Mucosa of descending colon (tissue), 3 donors: ENCODE measurements around the gene ERFL. TPM values are rescaled to one million over a fixed set of nuclear protein-coding genes. Genes with fewer than 3 reads are reported as not detected.

Experiments used
- ATAC-seq: fragments of 200-7000 bp; cut with Tn5 transposase; one replicate; pipeline ENCODE4 v1.9.1; 2020; ENCODE audit warnings: mild to moderate bottlenecking, moderate library complexity
- DNase-seq, 3 donors: peaks; one replicate each; pipeline ENCODE4 v3.0.0-alpha.2; 2020
- H3K36me3 ChIP-seq: fragments of 200-600 bp; one replicate; pipeline ENCODE4 v1.8.0; 2021; ENCODE audit warnings: low read depth, mild to moderate bottlenecking
- H3K4me1 ChIP-seq: fragments of 200-600 bp; one replicate; pipeline ENCODE4 v1.8.0; 2021; ENCODE audit warnings: low read depth, mild to moderate bottlenecking
- H3K4me3 ChIP-seq: fragments of 200-600 bp; one replicate; pipeline ENCODE4 v1.8.0; 2021; ENCODE audit warnings: mild to moderate bottlenecking
- H3K9me3 ChIP-seq: fragments of 200-600 bp; one replicate; pipeline ENCODE4 v1.8.0; 2021; ENCODE audit warnings: mild to moderate bottlenecking
- intact Hi-C, 2 donors: fragments of 100-400 bp; cut with DNase I in 1 of 2; cut with micrococcal nuclease in 1 of 2; formaldehyde crosslinking; loops; one replicate each; pipeline versions ENCODE4 v1.11.0 to v1.11.1; 2022; cut with DNase I, micrococcal nuclease
- total RNA-seq, 3 donors: library from RNA; stranded (reverse); fragmentation: NEBNext Ultra II Directional in 2 of 3; extraction: Animal tissue kit (Norgen Biotek cat#: 25700) in 2 of 3; gene quantifications; one replicate each; pipeline versions ENCODE4 v1.2.1 to v1.2.4, GENCODE V29; 2021 to 2023
- TF ChIP-seq, protein P1 (sequence below): fragments of 200-600 bp; IDR thresholded peaks from one replicate; pipeline ENCODE4 v1.8.0; 2022; ENCODE audit warnings: antibody characterized with exemption, mild to moderate bottlenecking
- donor health status: DM: no; HTN: no; CAD: no; lungs with moderate emphysema.
- donor health status: DM: no; HTN: no; CAD: no.
- donor health status: DM: no; HTN: yes; CAD: no.

Gene ERFL
- total RNA-seq, 3 donors from 2014 or later = 0.70 to 1.1 (median 0.98) TPM

DNA sequence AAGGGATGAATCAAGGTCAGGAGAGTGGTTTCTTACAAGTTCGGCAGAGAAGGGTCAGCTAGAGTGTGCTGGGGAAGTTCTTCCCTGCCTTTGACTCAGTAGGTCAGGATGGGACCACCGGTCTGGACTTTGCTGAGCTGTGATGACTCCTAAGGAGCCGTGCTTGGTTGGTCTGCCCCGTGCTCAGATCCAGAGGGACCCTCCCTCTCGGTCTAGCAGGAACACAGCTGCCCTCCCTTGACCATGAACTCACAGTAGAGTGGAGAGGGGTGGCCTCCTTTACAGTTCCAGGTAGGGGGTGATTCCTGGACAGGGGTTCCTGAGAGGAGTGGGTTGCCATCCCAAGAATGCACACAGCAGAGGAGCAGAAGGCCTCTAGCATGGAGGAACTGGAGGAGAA, 63.9 kb downstream of the ERFL start:
- no peak for ATAC-seq
- Histone ChIP-seq H3K36me3 (peaks cover 5% of the 10 kb centered on the region), H3K4me3 (no peak overlapping the region), H3K4me1 (peaks cover 40% of the 10 kb centered on the region), H3K9me3 (no peaks in the 10 kb centered on the region)
- intact Hi-C loops = no loop called here
- DNase-seq = no peak
- TF ChIP-seq, protein P1, sequence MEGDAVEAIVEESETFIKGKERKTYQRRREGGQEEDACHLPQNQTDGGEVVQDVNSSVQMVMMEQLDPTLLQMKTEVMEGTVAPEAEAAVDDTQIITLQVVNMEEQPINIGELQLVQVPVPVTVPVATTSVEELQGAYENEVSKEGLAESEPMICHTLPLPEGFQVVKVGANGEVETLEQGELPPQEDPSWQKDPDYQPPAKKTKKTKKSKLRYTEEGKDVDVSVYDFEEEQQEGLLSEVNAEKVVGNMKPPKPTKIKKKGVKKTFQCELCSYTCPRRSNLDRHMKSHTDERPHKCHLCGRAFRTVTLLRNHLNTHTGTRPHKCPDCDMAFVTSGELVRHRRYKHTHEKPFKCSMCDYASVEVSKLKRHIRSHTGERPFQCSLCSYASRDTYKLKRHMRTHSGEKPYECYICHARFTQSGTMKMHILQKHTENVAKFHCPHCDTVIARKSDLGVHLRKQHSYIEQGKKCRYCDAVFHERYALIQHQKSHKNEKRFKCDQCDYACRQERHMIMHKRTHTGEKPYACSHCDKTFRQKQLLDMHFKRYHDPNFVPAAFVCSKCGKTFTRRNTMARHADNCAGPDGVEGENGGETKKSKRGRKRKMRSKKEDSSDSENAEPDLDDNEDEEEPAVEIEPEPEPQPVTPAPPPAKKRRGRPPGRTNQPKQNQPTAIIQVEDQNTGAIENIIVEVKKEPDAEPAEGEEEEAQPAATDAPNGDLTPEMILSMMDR = no peak

DNA sequence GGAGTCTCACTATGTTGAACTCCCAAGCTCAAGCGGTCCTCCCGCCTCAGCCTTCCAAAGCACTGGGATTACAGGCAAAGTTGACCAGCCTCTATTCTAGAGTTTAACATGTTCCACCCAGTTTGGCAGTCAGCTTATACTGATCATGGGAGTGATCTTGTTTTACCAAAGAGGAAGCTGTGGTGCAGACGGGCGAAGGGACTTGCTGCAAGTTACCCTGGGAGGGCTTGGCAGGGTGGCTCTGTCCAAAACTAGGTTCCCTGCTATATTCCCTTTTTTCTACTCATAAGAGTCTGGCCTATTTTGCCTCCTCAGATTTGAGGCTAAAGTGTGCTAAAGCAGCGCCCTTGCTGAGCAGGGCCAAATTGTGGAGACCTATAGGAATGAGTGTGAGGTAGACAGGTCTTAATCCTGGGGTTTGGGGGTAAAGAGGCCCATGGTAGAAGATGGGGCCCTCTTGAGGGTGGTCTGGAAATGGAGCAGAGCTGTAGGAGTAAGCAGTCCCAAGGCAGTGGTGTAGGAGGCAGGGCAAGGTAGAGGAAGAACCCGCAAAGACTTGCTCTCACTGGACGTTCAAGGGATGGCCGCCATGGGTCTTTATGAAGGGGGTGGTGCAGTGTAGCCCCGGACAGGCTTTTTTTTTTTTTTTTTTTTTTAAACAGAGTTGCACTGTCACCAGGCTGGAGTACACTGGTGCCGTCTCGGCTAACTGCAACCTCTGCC, 64.9 kb downstream of the ERFL start:
- TF ChIP-seq, protein P1 = no peak
- Histone ChIP-seq H3K36me3 (peaks cover 3% of the 10 kb centered on the region), H3K4me1 (peaks cover 40% of the 10 kb centered on the region), H3K9me3 (no peaks in the 10 kb centered on the region), H3K4me3 (no peak overlapping the region)
- ATAC-seq = no peak
- intact Hi-C loops = no loop called here
- DNase-seq = no peak

DNA sequence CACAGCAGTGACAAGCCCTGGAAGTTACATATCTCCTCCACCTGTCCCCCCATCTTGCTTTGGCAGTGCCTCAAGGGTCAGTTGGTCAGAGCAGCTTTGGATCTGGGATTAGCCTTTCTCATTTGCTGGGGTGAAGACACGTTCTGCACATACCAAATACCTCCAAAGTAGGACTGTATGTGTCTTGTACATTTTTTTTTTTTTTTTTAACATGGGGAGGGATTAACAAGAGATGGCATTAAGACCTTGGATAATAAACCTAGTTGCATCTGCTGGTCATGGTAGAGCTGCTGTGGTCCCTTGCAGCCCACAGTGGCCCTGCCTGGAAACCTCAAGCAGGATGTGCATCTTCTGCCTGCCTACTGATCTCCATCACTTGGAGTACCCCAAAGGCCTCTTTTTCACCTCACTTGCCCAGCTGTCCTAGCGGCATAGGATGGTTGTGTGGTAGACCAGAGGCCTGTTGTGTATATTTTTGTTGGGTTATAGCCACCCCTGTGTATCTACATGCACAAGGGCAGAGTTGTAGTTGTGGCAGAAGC, 65.7 kb downstream of the ERFL start:
- TF ChIP-seq, protein P1 = no peak
- peaks cover 33% of the 10 kb centered on the region for H3K4me1 ChIP-seq

DNA sequence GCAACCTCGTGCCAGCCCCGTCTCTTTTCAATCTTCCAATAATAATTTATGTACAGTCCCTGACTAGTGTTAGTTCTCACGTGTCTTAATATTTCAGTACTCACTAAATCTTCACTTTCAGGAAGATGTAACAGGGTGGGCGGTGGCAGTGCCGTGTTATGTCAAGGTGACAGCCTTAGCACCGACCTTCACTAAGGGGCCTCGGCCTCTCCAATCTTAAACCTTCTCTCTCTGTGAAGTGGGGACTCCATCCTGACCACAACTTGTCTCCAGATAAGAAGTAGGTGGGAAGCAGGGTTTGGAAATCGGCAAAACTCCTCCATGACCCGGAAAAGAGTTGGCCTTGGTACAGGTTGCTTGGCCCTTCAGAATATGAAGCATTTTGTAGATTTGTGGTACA, 66.4 kb downstream of the ERFL start:
- H3K4me1 ChIP-seq = peaks cover 27% of the 10 kb centered on the region
- TF ChIP-seq, protein P1 = no peak
- H3K36me3 ChIP-seq = peaks cover 3% of the 10 kb centered on the region
- DNase-seq (no peak), ATAC-seq (no peak)
- intact Hi-C loops = no loop called here
- H3K4me3 ChIP-seq = no peak overlapping the region
- H3K9me3 ChIP-seq = no peaks in the 10 kb centered on the region

More for the DNA sequence above, 65.7 kb downstream of the ERFL start:
- no peak for ATAC-seq
- no peaks in the 10 kb centered on the region for H3K9me3 ChIP-seq
- H3K36me3 ChIP-seq = peaks cover 3% of the 10 kb centered on the region
- intact Hi-C loops = no loop called here
- DNase-seq = no peak
- H3K4me3 ChIP-seq = no peak overlapping the region

DNA sequence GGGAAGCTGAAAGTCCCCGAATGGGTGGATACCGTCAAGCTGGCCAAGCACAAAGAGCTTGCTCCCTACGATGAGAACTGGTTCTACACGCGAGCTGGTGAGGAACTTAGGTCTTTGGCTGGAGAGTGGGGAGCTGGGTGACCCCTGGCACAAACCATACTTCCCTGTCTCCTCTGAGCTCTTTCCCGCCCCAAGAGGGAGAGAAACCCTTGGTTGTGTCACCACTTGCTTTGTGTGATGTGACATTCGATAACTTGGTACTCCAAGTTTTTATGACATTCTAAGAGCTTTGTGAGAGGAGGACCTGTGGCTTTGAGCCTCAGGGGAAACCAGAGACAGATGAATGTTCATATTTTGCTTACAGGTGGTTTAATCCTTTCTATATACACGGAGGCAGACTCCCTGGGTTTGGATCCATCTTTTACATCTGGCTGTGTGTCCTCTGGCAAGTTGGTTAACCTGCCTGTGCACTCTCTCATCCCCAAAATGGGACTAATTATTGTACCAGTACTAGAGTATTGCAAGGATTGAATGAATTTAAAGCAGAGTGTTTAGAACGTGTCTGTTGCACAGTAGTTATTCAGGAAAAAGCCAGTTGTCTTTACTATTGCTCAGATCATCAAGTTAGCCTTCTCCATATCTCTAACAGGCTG, 67.0 kb downstream of the ERFL start:
- peaks cover 26% of the 10 kb centered on the region for H3K4me1 ChIP-seq
- intact Hi-C loops = no loop called here
- peaks cover 3% of the 10 kb centered on the region for H3K36me3 ChIP-seq
- no peak overlapping the region for H3K4me3 ChIP-seq
- TF ChIP-seq, protein P1 = no peak
- DNase-seq (no peak), ATAC-seq (no peak)
- H3K9me3 ChIP-seq = no peaks in the 10 kb centered on the region
